ENCODE data around the gene PLK5.

DNA sequence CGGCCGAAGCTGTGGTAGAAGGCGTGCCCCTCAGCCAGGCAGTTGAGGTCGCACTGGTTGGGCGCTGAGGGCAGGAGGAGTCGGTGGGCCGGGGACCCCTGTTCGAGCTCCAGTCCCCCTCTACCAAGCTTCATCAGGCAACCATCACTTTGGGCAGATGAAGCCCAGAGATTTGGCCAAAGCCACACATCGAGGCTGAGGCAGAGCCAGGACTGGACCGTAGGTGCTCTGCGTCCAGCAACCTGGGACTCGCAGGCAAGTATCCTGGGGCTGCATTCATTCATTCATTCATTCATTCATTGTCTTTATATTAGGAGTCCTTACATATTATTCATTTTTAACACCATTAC lies 15.4 kb upstream of the PLK5 start:
- no peak for TF ChIP-seq RARB (CRISPR knock-in tag; IDR thresholded peaks at IDR 0.05)
- TF ChIP-seq TCF4 (CRISPR knock-in tag; IDR thresholded peaks at IDR 0.05; ENCODE audit: borderline replicate concordance), result no peak
- no peak for TF ChIP-seq ZFP30 (CRISPR knock-in tag; IDR thresholded peaks at IDR 0.05)
- TF ChIP-seq ESRRG (CRISPR knock-in tag; IDR thresholded peaks at IDR 0.05), result no peak

All from SK-N-SH treated with all-trans-retinoic acid at 6 μM for 48 hours (cell line).